HG03565 (cell line): ENCODE data around the gene ATXN7L3.
"Not testable (repeated sequence)": the region's sequence is repeated elsewhere in the genome, so short reads cannot be mapped to it uniquely, and the experiment has no call there.

Experiments
- ATAC-seq: cut with Tn5 transposase; IDR thresholded peaks from one replicate; pipeline ENCODE4 v1.9.1; 2021; ENCODE audit warnings: mild to moderate bottlenecking, moderate library complexity; ENCODE audit not compliant: unreplicated experiment

Gene ATXN7L3

DNA sequence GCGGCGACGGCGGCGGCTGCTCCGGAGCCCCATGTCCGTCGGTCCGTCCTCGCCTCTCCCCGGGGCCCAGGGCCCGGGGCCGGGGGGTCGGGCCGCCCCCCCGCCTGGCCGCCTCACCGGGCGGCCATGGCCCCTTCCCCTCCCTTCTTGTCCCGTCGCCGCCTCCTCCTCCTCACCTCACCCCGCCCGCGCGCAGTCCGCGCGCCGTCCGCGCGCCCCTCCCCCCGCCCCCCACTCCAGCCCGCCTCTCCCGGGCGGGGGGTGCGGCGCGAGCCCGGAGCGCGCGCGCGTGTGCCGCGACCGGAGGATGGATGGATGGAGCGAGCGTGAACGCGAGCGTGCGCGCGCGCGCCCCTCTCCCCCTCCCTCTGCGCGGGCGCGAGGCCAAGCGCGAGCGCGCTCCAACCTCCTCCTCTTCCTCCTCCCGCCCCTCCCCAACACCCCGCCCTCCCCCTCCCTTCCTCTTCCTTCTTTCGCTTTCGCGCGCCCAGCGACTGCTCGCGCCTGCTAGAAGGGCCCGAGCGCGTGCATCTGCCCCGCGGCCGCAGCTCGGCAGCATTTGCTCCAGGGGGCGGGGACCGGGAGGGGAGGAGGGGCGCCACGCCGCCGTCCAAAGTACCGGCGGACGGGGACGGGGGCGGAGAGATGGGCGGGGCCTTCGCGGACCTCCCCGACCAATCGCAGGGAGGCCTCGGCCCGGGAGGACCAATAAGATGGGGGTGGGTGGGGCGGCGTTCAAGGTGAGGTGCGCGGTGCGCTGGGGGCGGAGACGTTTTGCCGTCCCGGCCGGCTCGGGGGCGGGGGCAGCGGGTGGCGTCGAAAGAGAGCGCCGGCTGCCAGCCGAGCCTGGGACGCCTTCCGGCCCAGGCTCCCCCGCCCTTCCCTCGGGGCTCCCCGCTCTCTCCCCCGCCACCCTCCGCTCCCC lies at the start of gene ATXN7L3:
Gene ATXN7L3, minus strand, starts transcription at position 332 of the 925 bp plus-strand sequence. CDS start 1,814 bp downstream, outside the sequence.
- peak; percentile 52 for ATAC-seq

- ATAC-seq, result no peak
These were observed 48.4 kb upstream of the ATXN7L3 start for GRCh38 chr17:44247876-44248736.

DNA sequence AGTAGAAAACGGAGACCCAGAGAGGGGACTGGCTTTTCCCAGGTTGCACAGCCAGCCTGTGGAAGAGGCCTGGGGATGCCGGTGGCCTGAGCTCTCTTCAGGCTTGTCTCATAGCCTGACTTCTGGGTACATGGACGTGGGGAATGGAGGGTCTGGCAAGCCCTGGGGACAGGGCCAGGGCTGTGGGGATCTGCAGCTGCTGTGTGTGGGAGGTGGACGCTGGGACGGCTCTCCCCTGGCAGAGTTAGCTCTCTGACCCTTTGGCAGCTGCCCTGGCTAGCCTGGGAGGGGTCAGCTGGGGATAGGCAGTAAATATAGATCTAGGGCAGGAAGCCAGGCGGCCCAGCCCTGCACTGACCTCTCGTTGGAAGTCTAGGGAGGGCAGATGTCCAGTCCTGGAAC lies 47.8 kb upstream of the ATXN7L3 start:
- no peak for ATAC-seq

GRCh38 chr17:44241106-44241624 lies 41.5 kb upstream of the ATXN7L3 start:
- no peak for ATAC-seq

GRCh38 chr17:44237886-44238285 lies 38.2 kb upstream of the ATXN7L3 start:
- ATAC-seq, result not testable (repeated sequence)

- no peak for ATAC-seq
These were observed 36.8 kb upstream of the ATXN7L3 start for GRCh38 chr17:44236444-44236991.

DNA sequence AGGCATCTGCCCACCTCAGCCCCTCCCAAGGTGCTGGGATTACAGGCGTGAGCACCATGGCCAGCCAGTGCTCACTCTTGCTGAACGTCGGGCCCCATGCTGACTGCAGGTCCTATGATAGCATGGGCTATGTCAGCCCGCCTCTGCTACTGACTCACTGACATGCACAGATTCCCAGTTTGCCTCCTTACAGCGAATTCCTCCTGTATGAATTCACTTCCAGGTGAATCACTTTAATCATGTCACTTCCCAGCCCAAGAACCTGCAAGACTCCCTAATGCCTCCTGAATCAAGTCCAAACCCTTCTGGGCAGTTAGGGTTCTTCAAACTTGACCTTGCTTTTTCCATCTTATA lies 35.9 kb upstream of the ATXN7L3 start:
- no peak for ATAC-seq

DNA sequence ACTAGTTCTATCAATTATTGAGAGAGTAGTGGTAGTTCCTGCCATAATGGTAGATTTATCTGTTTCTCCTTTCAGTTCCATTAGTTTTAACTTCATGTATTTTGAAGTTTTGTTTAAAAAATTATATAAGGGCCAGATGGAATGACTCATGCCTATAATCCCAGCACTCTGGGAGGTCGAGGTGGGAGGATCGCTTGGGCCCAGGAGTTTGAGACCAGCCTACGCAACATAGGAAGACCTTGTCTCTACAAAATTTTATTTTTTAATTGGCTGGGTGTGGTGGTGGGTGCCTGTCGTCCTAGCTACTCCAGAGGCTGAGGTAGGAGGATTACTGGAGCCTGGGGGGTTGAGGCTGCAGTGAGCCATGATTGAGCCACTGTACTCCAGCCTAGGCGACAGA lies 33.9 kb upstream of the ATXN7L3 start:
- ATAC-seq, result no peak

DNA sequence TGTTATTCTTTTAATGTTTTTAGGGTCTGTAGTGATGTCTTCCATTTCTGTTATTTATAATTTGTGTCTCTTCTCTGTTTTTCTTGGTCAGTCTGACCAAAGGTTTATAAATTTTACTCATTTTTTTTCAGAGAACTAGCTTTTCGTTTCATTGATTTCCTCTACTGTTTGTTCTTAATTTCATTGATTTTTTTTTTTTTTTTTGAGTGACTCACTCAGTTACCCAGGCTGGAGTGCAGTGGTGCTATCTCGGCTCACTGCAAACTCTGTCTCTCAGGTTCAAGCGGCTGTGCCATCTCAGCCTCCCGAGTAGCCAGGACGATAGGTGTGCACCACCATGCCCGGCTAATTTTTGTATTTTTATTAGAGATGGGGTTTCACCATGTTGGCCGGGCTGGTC lies 32.4 kb upstream of the ATXN7L3 start:
- no peak for ATAC-seq

GRCh38 chr17:44230140-44230539 lies 30.5 kb upstream of the ATXN7L3 start:
- no peak for ATAC-seq

DNA sequence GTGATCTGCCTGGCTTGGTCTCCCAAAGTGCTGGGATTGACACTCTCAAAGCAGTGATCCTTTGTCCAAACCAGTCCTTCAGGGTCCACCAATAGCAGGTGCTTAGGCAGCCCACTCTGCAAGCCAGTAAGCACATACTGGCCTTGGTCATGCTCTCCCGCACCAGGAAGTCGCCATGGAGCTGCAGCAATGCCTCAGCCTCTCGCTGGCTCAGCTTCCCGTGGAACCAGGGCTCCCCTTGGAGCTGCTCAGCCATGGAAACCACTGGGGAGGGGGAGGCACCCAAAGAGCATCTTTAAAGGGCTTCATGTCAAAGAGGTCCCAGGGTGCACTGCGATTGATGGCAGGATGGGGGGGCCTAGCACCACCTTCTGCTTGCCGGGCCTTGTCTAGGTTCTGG lies 29.4 kb upstream of the ATXN7L3 start:
- ATAC-seq, result no peak

- no peak for ATAC-seq
These were observed 23.9 kb upstream of the ATXN7L3 start for GRCh38 chr17:44223541-44224071.

DNA sequence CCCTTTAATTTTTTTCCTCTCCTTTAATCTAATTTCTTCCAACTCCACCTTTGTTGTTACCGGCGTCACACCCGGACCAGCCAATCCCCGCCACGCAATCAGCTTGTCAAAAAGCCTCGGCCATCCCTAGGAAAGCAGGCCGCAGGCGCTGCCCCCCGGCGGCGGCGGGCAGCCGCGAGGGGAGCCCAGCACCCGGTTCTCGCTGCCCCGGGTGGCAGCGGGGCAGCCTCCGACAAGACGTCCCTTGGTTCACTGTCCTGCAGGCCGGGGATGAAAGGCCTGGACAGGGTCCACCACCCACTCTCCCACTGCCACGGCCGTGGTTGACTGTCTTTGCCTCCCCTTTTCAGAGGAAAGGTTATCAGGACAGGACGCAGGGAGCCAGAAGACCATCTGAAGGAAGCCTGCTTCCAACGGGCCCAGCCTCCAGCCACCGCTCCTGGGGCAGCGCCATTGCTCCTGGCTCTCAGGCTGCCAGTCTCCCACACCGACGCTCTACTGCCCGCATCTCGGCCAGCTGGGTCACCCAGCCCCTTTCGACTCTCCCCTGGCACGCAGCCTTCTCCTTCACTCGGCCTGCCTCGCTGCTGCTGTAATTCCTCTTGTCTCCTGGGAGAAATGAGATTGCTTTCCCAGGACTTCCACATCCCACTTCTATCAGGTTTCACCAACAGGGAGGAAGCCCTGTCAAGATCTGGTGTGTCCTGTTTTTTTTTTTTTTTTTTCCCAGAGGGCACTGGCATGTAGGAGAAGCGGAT lies 22.6 kb upstream of the ATXN7L3 start:
- no peak for ATAC-seq

GRCh38 chr17:44221862-44222111 lies 22.1 kb upstream of the ATXN7L3 start:
- ATAC-seq, result no peak

- no peak for ATAC-seq
These were observed 21.6 kb upstream of the ATXN7L3 start for GRCh38 chr17:44221084-44221861.

- ATAC-seq, result no peak
These were observed 20.8 kb upstream of the ATXN7L3 start for GRCh38 chr17:44220213-44221083.

GRCh38 chr17:44219616-44220212 lies 20.0 kb upstream of the ATXN7L3 start, which contains the start of gene UBTF:
Gene UBTF, minus strand, starts transcription at chr17:44219675. Its CDS starts 1,446 bp downstream, at chr17:44218229.
- ATAC-seq, result no peak

DNA sequence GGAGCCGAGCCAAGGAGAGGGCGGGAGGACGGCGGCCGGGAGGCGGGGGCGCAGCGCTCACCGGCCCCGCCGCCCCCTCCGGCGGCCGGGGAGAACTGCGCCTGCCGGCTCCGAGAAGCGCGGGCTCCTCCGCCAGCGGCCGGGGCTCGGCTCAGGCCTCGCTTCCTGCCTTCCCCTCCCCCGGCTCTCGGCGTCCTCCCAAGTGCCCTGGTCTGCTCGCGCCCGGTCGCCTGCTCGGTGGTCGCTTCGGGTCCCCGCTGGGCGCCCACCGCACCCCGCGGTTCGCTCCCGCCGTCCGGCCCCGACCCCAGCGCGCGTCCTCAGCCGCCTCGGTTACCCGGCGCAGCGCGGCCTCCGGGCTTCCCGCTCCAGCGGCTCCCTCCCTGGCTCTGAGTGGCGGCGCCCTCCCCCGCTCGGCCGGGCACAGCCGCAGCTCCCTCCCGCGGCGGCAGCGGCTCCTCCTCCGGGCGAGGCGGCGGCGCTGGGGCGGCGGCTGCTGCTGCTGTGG lies 19.5 kb upstream of the ATXN7L3 start:
- ATAC-seq, result peak; percentile 28
